H54 (cell line): ENCODE results near the gene ADGRA3.

Experiments
- DNase-seq: peaks from one replicate; pipeline ENCODE4 v3.0.0; 2011; ENCODE audit warnings: low spot score, mixed read lengths; ENCODE audit not compliant: insufficient read length
- FAIRE-seq: peaks from 3 replicates; lab custom pipeline; 2011; peaks lifted over from hg19 to GRCh38; lab: Jason Lieb, UNC
- POLR2A ChIP-seq: IDR thresholded peaks from 2 replicates; pipeline ENCODE4 v1.6.1; 2011; ENCODE audit warnings: low read depth, mild to moderate bottlenecking, low read length

ADGRA3 gene

GRCh38 chr4:22500128-22500611 is 15.7 kb downstream of the ADGRA3 start:
- TF ChIP-seq POLR2A: no peak
- FAIRE-seq: no peak
- no peak for DNase-seq

- no peak for DNase-seq
- no peak for TF ChIP-seq POLR2A
- no peak for FAIRE-seq
Measured at GRCh38 chr4:22498866-22499265, 17.0 kb downstream of the ADGRA3 start.

DNA sequence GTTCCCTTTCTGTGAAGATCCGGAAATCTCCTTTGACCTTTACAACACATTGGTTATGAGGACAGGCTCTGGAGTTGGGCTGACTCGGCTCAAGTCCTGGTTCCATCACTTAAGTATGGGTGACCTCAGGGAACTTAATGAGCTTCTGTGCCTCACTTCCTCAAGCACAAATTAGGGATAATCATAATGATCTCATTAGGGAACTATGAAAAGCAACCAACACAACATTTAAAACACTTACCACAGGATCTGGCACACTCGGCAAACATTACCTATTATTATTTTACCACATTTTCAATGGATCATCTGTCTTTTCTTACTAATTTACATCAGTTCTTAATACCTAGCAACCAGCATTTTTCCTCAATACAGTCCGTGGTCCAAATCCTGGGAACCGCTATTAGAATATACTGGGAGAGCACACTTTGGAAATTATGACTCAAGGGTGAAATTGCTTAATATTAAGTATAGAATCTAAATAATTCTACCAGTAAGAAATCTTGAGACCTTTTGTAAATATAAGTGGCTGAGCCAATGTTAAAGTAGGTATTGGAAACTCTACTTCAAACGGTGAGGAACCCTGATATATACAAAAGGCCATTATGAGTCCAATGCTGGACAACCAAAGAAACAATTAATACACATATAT is 19.6 kb downstream of the ADGRA3 start:
- DNase-seq: no peak
- no peak for TF ChIP-seq POLR2A
- FAIRE-seq: no peak

GRCh38 chr4:22493523-22493922 is 22.3 kb downstream of the ADGRA3 start:
- no peak for TF ChIP-seq POLR2A
- FAIRE-seq: no peak
- DNase-seq: no peak

GRCh38 chr4:22492987-22493386 is 22.9 kb downstream of the ADGRA3 start:
- DNase-seq (no peak), FAIRE-seq (no peak)
- no peak for TF ChIP-seq POLR2A

- no peak for DNase-seq
- no peak for FAIRE-seq
- TF ChIP-seq POLR2A: no peak
Measured at GRCh38 chr4:22491939-22492338, 23.9 kb downstream of the ADGRA3 start.

DNA sequence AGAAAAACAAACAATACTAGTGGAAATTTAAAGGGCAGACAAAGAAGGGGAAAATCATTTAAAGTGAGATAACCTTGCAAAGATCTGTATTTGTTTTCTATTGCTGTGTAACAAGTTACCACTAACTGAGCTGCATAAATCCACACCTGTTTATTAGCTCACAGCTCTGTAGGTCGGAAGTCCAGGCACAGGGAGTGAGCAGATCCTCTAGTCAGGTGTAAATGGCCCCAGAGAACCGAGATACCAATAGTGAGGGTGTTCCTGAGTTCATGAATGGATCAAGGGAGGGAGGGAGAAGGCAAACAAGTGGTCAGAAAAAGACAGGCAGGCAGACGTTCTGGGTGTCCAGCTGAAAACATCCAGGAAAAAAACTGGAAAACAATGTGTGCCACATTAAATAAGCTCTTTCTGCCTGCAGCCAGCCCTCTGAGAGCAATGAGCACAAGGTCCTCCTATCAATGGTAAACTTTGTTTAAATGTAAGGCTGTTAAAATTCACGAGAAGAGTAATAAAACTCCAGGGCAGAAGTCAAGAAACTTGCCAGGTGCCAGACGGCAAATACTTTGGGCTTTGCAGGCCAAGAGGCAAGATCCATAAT is 25.0 kb downstream of the ADGRA3 start:
- no peak for DNase-seq
- no peak for TF ChIP-seq POLR2A
- no peak for FAIRE-seq

DNA sequence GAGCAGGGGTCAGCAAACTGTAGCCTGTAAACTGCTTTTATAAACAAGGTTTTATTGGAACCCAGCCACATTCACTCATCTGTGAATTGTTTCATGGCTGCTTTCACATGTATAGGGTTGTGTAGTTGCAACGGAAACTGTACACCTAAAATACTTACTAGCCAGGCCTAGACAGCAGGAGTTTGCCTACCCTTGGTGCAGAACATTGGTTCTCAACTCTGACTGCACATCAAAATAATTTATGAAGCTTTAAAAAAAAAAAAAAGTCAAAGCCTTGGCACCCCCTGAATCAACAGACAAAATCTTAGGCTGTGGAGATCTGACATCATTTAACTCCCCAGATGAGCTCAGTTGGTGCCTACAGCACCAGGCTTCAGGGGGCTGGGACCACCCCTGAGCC is 27.8 kb downstream of the ADGRA3 start:
- TF ChIP-seq POLR2A: no peak
- FAIRE-seq: no peak
- no peak for DNase-seq

DNA sequence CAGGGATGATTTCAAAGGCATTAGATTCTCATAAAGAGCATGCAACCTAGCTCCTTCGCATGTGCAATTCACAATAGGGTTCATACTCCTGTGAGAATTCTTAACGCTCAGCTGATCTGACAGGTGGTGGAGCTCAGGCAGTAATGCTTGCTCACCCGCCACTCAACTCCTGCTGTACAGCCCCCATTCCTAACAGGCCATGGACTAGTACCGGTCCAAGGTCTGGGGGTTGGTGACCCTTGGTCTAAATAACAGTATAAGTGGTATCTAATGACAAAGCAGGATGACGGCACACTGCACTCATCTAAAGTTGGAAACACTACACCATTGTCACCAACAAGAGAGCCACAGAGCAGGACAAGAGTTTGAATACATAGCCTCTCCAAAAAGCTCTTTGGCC is 28.5 kb downstream of the ADGRA3 start:
- no peak for TF ChIP-seq POLR2A
- FAIRE-seq (no peak), DNase-seq (no peak)

DNA sequence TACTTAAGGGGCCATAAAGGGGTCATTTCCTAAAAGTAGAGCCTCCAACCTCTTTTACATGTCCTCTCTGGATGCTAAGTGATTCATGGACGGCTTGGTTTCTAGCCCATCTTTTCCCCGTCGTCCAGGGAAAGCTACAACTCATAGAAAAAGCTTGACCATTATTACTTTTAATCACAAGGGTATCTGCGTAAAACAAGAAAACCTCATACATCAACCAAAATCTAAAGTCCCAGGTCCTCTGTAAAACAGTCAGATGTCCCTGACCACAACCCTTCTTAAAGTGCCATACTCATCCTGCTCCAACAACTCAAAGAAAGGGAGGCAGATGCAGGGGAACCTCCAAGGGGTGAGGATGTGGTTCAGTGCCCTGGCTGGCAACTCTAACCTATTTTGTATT is 29.6 kb downstream of the ADGRA3 start:
- DNase-seq (no peak), FAIRE-seq (no peak)
- no peak for TF ChIP-seq POLR2A

DNA sequence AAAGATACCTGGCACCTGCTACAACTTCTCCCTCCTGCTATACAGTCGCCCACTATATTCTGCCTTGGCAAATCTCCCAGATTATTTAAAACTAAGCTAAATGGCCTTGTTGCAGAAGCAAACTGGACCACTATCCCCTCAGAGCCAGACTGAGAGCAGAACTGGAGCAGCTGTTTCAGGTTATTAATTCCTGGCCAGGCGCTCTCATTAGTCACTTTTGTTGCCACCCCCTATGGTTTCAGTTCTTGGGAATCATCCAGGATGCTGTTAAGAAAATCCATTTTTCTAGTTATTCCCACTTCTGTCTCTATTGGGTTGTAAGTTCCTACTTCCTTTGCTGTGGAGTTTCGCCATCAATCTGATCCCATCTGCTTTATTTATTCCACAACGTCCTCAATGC is 30.1 kb downstream of the ADGRA3 start:
- no peak for DNase-seq
- TF ChIP-seq POLR2A: no peak
- FAIRE-seq: no peak

DNA sequence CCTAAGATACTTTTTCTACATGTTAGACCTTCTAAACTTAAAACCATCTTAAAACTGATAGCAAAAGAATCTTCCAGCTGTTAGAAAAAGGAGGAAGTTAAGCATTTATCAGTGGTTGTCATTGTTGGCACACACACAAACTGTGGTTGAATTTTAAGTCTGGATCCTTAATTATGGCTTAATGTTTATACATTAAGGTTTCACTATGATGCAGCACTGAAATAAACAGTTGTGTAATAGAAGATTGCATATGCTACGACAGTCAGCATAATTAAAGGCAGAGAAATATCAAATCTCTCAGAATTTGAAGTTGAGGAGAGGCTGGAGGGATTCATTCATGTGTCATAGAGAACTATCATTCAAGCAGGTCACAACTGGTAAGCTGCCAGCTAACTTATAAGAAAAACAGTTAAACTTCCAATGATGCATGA is 32.3 kb downstream of the ADGRA3 start:
- no peak for TF ChIP-seq POLR2A
- DNase-seq: no peak
- FAIRE-seq: no peak

DNA sequence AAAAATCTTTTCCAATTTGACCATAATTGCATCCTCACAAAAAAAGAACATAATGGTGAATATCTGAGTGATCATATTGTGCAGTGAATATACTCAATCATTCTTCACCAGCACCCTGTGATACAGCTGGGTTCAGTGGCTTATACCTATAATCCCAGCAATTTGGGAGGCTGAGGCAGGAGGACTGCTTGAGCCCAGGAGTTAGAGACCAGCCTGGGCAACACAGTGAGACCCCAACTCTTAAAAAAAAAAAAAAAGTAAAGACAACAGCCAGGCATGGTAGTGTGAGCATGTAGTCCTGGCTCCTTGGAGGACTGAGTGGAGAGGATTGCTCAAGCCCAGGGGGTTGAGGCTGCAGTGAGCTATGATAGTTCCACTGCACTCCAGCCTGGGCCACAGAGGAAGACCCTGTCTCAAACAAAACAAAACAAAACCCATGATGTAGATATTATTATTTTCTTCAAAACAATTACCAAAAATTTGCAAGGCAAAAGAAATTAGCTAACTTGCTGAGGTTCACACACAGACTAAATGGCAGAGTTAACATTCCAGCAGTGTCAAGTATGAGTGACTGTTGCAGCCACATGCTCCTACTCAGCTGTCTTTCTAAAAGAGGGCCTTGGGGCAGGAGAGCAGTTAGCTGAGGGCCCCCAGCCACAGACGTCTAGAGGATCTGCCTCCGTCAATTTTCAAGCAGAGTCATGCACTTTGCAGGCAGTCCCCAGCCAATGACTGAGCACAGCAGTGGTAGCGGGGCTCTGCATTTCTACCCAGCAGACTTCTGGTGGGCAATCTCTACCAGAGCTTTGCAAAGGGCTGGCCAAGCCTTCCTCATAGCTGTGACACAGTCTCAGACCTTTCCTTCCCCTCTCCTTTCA is 33.4 kb downstream of the ADGRA3 start:
- no peak for TF ChIP-seq POLR2A
- no peak for DNase-seq
- no peak for FAIRE-seq

DNA sequence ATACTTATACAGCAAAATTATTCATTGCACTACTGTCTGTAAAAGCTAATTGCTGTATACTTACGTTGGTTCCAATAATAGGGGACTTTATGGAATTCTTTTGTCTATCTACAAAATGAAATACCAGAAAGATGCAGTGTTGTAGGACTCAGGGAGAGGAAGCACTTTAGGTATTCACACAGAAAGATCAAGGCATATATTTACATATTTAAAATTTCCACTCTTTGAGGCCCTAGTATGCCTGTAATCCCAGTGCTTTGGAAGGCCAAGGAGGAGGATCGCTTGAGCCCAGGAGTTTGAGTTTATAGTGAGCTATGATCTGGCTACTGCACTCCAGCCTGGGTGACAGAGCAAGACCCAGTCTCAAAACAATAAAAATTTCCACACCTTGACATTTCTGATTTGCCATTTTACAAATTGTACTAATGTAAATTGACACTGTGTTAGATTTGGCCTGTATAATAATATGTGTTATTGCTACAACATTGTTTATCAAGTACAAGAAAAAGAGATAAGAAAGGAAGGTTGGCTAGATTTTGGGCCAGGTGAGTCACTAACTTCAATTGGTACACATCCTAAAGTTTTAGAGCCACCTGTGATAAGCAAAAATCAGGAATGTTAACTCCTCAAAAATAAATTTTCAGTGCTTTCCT is 35.1 kb downstream of the ADGRA3 start:
- FAIRE-seq (no peak), DNase-seq (no peak)

More for the DNA sequence above, 35.1 kb downstream of the ADGRA3 start:
- TF ChIP-seq POLR2A: no peak
